ENCODE measurements around the gene SPTB. TPM values are rescaled to one million over a fixed set of nuclear protein-coding genes. Genes with fewer than 3 reads are reported as not detected.

The SPTB gene
- total RNA-seq, 4 donors from 2014 or later = 1.1 to 3.5 (median 1.4) TPM

DNA sequence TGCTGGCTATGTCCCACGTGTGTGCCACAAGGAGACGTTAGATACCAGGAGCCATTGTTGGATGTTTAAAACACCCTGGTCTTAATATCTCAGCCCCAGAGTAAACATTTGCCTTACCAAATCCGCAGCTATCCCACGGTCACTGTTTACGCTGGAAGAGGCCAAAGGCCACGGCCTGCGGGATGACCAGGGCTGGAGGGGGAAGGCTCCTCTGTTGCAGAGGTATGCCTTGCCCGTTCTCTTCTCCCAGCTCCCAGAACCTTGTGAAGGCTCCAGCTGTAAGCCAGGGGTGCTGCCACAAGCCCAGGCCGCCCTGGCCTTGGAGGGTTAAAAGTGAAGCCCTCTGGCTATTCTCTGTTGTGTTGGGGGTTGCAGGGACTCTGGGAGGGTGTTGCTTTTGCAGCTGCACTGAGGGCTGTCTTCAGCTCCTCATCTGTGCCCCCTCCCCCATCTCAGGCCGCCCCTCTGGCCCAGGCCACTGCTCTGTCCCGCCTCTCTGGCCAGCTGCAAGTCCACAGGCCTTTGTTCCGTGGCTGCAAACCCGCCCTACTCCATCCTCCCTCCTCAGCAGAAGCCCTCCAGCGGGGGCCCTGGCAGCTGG lies 173.0 kb downstream of the SPTB start:
- TF ChIP-seq, protein P1, sequence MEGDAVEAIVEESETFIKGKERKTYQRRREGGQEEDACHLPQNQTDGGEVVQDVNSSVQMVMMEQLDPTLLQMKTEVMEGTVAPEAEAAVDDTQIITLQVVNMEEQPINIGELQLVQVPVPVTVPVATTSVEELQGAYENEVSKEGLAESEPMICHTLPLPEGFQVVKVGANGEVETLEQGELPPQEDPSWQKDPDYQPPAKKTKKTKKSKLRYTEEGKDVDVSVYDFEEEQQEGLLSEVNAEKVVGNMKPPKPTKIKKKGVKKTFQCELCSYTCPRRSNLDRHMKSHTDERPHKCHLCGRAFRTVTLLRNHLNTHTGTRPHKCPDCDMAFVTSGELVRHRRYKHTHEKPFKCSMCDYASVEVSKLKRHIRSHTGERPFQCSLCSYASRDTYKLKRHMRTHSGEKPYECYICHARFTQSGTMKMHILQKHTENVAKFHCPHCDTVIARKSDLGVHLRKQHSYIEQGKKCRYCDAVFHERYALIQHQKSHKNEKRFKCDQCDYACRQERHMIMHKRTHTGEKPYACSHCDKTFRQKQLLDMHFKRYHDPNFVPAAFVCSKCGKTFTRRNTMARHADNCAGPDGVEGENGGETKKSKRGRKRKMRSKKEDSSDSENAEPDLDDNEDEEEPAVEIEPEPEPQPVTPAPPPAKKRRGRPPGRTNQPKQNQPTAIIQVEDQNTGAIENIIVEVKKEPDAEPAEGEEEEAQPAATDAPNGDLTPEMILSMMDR (IDR thresholded peaks at IDR 0.05) = no peak
- ATAC-seq (ENCODE audit: low FRiP score) = no peak
- DNase-seq (ENCODE audit: low spot score) = no peak

DNA sequence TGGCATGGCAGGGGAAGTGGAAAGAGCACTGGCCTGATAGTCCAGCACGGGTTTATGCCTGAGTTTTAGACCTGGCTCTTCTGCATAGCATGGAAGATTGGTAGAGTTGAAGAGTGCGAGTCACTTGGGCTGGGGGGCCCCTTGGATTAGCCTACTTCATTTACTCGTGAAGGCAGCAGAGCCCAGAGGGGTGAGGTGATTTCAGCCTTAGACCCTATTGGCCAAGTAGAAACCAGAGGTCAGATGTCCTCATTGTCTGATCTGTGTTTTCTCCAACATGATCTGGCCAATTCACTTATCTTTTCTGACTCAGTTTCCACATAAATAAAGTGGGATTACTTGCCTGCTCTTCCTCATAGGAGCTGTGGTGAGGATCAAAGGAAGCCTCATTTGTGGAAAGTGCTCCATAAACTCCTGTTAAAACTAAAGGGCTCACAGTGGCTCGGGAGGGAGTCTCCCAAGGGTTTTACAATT lies 173.6 kb downstream of the SPTB start:
- DNase-seq (ENCODE audit: low spot score) (no peak), ATAC-seq (ENCODE audit: low FRiP score) (no peak)
- TF ChIP-seq, protein P1 (IDR thresholded peaks at IDR 0.05) = no peak

DNA sequence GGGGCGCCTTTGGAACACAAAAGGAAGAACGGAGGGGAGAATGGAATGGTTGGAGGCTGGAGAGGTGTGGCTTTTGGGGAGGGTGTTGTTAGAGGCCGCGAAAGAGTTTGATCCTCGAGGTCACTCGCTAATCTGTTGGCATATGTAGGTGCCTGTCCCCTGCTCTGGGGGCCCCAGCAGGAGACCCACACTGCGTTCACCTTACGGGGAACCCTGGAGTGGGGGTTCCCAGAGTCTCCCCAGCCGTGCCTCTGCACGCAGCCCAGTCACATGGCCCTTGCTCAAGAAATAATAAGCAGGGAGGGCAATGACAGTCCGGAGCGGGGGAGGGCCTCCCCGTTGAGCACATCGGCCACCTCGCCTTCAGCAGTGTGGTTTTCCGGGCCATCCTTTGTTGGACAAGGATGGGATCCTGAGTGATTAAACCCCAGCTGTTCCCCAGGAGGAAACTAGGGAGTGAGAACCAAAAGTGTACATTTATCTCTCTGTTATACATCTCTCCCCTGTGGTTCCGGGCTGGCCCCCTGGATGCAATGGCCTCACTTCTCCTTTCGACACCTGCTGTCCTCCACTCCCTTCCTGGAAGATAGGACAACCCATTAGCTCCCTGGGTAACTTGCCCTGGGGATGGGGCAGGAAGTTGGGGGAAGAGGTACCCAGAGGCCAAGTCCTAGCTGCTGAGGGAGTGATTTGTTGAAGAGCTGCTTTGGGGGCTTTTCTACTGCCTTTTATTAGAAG lies 174.2 kb downstream of the SPTB start:
- TF ChIP-seq, protein P1 (IDR thresholded peaks at IDR 0.05) = no peak
- peak; percentile 19 for ATAC-seq (ENCODE audit: low FRiP score)
- no peak for DNase-seq (ENCODE audit: low spot score)

DNA sequence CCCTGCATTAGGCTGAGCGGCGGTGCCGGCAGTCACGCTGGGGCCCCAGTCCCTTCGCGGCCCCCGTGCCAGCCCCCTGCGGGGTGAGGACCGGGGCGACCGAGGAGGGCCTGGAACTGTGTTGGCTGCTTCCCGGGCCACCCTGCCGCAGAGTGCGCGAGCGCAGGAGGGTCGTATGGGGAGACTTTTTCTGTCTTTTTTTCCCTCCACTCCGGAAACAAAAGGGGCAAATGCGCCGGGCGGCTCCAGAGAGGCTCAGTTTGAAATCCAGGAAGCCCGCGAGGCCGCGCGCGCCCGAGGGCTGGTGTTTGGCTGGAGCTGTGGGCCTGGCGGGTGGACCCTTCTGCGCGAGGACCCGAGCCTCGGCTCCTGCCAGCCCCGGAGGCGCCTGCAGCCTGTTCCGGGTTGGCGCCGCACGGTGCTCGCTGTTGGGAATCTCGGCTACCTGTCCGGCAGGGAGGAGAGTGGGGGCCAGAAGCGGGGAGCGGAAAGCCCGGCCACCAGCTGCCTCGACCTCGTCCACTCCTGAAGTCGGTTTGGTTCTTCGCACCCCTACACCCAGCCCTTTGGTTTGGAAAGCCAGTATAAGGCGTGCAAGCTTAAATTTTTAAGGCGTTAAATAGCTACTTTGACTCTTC lies 174.8 kb downstream of the SPTB start:
- TF ChIP-seq, protein P1 (IDR thresholded peaks at IDR 0.05) = no peak
- ATAC-seq (ENCODE audit: low FRiP score) (no peak), DNase-seq (ENCODE audit: low spot score) (no peak)

DNA sequence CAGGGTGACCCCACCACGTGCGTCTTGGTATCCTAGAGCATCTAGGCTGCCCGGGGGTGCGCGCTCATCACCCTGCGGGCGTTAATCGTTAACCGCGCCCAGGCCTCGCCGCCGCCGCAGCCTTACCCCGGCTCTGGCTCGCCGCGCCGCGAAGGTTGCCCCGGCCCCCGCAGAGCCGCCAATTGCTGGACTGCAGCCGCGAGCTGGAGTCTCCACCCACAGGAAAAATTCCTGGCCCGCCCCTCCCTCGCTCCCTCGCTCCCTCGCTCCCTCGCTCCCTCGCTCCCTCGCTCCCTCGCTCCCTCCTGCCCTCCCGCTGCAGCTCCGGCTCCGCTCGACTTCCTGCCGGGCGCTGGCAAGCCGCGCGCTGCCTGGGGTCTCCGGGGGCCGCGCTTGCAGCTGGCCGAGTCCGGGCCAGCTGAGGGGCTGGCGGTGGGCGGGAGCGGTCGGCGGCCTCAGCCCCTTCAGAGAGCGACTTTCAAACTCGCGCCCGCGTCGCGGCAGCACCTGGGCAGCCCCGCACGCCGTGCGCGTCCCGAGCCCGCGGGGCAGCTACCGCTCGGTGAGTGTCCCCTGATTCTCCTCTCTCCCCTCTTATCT lies 175.5 kb downstream of the SPTB start, which contains the start of gene PLEKHG3:
Gene PLEKHG3, plus strand, starts transcription at position 282 of the 600 bp plus-strand sequence. CDS start 23,208 bp downstream, outside the sequence.
- TF ChIP-seq, protein P1 (IDR thresholded peaks at IDR 0.05) = no peak
- no peak for DNase-seq (ENCODE audit: low spot score)
- peak; percentile 65 for ATAC-seq (ENCODE audit: low FRiP score)

DNA sequence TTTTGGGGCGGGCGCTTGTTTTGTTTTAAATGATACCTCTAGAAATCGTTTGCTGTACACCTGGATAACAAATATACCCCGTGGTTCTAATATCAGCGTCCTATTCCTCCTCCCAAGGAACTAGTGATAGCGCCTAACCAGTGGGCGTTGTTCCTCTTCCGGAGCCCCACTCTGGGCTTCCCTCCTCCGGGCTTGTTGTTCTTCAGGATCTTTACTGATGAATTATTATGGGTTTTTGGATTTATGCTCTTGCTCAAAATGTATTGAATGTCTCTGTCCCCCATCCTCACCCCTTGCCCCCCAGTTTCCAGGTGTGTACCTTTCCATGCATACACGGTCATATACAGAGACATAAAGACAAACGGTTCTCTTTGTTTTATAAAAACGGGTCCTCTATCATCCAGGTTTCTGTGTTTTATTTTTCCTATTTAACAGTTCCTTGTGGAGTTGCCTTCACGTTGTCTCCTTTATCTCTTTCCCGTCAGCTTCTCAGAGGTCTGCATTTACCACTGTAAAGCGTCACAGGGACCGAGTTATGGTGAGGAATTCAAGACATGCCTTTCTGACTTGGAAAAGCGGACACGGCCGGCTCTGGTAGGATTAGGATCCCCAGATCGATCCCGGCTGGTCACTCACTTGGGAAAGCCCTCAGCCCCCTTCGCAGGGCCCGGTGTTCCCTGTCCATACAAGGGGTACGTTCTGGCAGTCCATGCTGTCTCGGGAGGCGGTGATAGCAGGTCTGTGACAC lies 176.1 kb downstream of the SPTB start:
- no peak for ATAC-seq (ENCODE audit: low FRiP score)
- DNase-seq (ENCODE audit: low spot score) = no peak
- TF ChIP-seq, protein P1 (IDR thresholded peaks at IDR 0.05) = no peak

All from omental fat pad (tissue), 4 donors.